Parathyroid adenoma (tissue), 2 donors: ENCODE measurements around the gene TBC1D14.
A peak's percentile ranks its signal among the peaks of the same experiment; 100 is the strongest.

ENCODE experiments used
- H2AFZ ChIP-seq: fragments of 300-600 bp; sonication (generic); one replicate; pipeline ENCODE4 v1.7.0; 2017; ENCODE audit warnings: antibody characterized with exemption, mild to moderate bottlenecking
- H3K27ac ChIP-seq: fragments of 300-600 bp; sonication (generic); one replicate; pipeline ENCODE4 v1.7.0; 2017
- H3K27me3 ChIP-seq: fragments of 300-600 bp; sonication (generic); one replicate; pipeline ENCODE4 v1.7.0; 2017; ENCODE audit warnings: low read length; ENCODE audit not compliant: control insufficient read depth, insufficient read depth
- H3K36me3 ChIP-seq: fragments of 300-600 bp; sonication (generic); one replicate; pipeline ENCODE4 v1.7.0; 2017; ENCODE audit warnings: low read length; ENCODE audit not compliant: control insufficient read depth, insufficient read depth
- H3K4me1 ChIP-seq: fragments of 300-600 bp; sonication (generic); one replicate; pipeline ENCODE4 v1.7.0; 2017; ENCODE audit warnings: control low read depth
- H3K4me2 ChIP-seq: fragments of 300-600 bp; sonication (generic); one replicate; pipeline ENCODE4 v1.7.0; 2017; ENCODE audit warnings: low read length
- H3K4me3 ChIP-seq: fragments of 300-600 bp; sonication (generic); one replicate; pipeline ENCODE4 v1.7.0; 2017; ENCODE audit warnings: low read depth, low read length
- H3K79me2 ChIP-seq: fragments of 300-600 bp; sonication (generic); one replicate; pipeline ENCODE4 v1.7.0; 2017; ENCODE audit warnings: control low read depth
- H3K9ac ChIP-seq: fragments of 300-600 bp; sonication (generic); one replicate; pipeline ENCODE4 v1.7.0; 2017; ENCODE audit warnings: mild to moderate bottlenecking
- H3K9me3 ChIP-seq: fragments of 300-600 bp; sonication (generic); one replicate; pipeline ENCODE4 v1.7.0; 2017; ENCODE audit warnings: low read length; ENCODE audit not compliant: control insufficient read depth
- TF ChIP-seq, protein P1 (sequence below): fragments of 300-600 bp; sonication (generic); IDR thresholded peaks from one replicate; pipeline ENCODE4 v1.7.0; 2017; ENCODE audit warnings: antibody characterized with exemption, mild to moderate bottlenecking
- donor health status: primary hyperparathyroidism.

Gene TBC1D14

DNA sequence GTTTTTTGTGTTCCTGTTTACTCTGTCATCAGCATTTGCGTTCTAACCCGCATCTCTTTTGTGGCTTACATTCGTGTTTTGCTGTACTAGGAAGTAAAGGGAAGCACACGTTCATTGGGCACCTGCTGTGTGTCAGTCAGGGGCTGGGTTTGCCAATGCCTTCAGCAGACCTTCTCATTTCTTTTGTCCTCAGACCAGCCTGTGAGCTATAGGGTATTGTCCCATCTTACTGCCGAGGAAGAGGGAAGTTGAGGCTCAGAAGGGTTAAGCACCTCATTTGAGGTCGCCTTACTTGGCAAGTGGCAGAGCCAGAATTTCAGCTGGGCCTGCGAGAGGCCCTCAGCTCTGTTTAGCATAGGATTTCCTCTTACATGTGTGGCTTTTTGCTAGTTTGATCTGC lies 8.7 kb downstream of the TBC1D14 start:
- Histone ChIP-seq H3K4me3 (peak overlapping the region; percentile 6), H3K4me1 (peaks cover 25% of the 10 kb centered on the region), H3K79me2 (no peaks in the 10 kb centered on the region), H3K9me3 (no peaks in the 10 kb centered on the region), H3K27me3 (no peaks in the 10 kb centered on the region), H3K4me2 (peak overlapping the region; percentile 48), H3K36me3 (no peaks in the 10 kb centered on the region), H3K9ac (no peak overlapping the region), H3K27ac (peak overlapping the region; percentile 72), H2AFZ (peak overlapping the region; percentile 5)
- TF ChIP-seq, protein P1, sequence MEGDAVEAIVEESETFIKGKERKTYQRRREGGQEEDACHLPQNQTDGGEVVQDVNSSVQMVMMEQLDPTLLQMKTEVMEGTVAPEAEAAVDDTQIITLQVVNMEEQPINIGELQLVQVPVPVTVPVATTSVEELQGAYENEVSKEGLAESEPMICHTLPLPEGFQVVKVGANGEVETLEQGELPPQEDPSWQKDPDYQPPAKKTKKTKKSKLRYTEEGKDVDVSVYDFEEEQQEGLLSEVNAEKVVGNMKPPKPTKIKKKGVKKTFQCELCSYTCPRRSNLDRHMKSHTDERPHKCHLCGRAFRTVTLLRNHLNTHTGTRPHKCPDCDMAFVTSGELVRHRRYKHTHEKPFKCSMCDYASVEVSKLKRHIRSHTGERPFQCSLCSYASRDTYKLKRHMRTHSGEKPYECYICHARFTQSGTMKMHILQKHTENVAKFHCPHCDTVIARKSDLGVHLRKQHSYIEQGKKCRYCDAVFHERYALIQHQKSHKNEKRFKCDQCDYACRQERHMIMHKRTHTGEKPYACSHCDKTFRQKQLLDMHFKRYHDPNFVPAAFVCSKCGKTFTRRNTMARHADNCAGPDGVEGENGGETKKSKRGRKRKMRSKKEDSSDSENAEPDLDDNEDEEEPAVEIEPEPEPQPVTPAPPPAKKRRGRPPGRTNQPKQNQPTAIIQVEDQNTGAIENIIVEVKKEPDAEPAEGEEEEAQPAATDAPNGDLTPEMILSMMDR = no peak

GRCh38 chr4:6920171-6920570 lies 10.5 kb downstream of the TBC1D14 start:
- TF ChIP-seq, protein P1 = no peak
- Histone ChIP-seq H3K9ac (no peak overlapping the region), H2AFZ (no peak overlapping the region), H3K79me2 (no peaks in the 10 kb centered on the region), H3K4me1 (peaks cover 25% of the 10 kb centered on the region), H3K36me3 (no peaks in the 10 kb centered on the region), H3K27me3 (no peaks in the 10 kb centered on the region), H3K4me3 (no peak overlapping the region), H3K27ac (no peak overlapping the region), H3K4me2 (no peak overlapping the region), H3K9me3 (no peaks in the 10 kb centered on the region)

DNA sequence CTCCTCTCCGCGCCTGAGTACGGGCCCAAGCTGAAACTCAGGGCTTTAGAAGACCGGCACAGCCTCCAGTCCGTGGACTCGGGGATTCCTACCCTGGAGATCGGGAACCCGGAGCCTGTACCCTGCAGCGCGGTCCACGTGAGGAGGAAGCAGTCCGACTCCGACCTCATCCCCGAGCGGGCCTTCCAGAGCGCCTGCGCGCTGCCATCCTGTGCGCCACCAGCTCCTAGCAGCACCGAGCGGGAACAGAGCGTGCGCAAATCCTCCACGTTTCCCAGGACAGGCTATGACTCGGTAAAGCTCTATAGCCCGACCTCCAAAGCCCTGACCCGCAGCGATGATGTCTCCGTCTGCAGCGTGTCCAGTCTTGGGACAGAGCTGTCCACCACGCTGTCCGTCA lies 13.9 kb downstream of the TBC1D14 start:
- H2AFZ ChIP-seq = no peak overlapping the region
- H3K4me1 ChIP-seq = peaks cover 5% of the 10 kb centered on the region
- H3K4me2 ChIP-seq = no peak overlapping the region
- H3K79me2 ChIP-seq = no peaks in the 10 kb centered on the region
- H3K27me3 ChIP-seq = no peaks in the 10 kb centered on the region
- H3K9ac ChIP-seq = no peak overlapping the region
- H3K9me3 ChIP-seq = no peaks in the 10 kb centered on the region
- TF ChIP-seq, protein P1 = no peak
- H3K4me3 ChIP-seq = no peak overlapping the region
- H3K27ac ChIP-seq = no peak overlapping the region
- no peaks in the 10 kb centered on the region for H3K36me3 ChIP-seq

DNA sequence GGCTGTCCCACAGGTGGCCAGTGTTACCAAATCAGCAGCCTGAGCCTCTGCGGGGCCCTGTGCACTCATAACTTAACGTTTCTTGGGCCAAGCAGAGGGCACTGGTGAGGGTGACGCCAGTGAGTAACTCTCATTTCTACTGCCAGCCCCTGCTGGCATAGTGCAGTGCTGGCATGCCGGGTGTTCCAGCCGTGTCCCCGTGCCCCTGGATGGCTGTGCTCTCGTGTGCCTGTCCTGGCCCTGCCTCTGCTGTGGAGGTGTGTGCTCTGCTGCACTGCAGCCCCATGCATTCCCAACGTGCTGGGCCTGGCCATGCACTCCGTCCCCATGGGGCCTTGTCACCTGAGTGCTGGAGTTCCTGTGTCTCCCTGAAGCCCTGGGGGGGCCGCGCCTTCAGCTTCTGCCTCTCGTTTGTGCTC lies 14.7 kb downstream of the TBC1D14 start:
- no peak overlapping the region for H3K4me3 ChIP-seq

GRCh38 chr4:6925357-6925836 lies 15.8 kb downstream of the TBC1D14 start:
- no peak overlapping the region for H3K4me2 ChIP-seq
- no peaks in the 10 kb centered on the region for H3K9me3 ChIP-seq
- no peak overlapping the region for H3K27ac ChIP-seq
- H3K4me3 ChIP-seq = no peak overlapping the region
- no peaks in the 10 kb centered on the region for H3K4me1 ChIP-seq
- H3K27me3 ChIP-seq = no peaks in the 10 kb centered on the region
- H3K79me2 ChIP-seq = peaks cover 9% of the 10 kb centered on the region
- TF ChIP-seq, protein P1 = no peak
- H2AFZ ChIP-seq = no peak overlapping the region
- H3K9ac ChIP-seq = no peak overlapping the region
- no peaks in the 10 kb centered on the region for H3K36me3 ChIP-seq

More for the DNA sequence above, 14.7 kb downstream of the TBC1D14 start:
- Histone ChIP-seq H3K4me2 (no peak overlapping the region), H3K4me1 (no peaks in the 10 kb centered on the region), H3K27ac (no peak overlapping the region), H2AFZ (no peak overlapping the region), H3K36me3 (no peaks in the 10 kb centered on the region), H3K79me2 (peaks cover 4% of the 10 kb centered on the region), H3K27me3 (no peaks in the 10 kb centered on the region), H3K9me3 (no peaks in the 10 kb centered on the region), H3K9ac (no peak overlapping the region)
- TF ChIP-seq, protein P1 = no peak
